ENCODE measurements around the gene ADAM12. TPM values are rescaled to one million over a fixed set of nuclear protein-coding genes. Genes with fewer than 3 reads are reported as not detected.

The ADAM12 gene
- total RNA-seq, 4 donors from 2014 or later = 0.78 to 10.5 (median 1.2) TPM

DNA sequence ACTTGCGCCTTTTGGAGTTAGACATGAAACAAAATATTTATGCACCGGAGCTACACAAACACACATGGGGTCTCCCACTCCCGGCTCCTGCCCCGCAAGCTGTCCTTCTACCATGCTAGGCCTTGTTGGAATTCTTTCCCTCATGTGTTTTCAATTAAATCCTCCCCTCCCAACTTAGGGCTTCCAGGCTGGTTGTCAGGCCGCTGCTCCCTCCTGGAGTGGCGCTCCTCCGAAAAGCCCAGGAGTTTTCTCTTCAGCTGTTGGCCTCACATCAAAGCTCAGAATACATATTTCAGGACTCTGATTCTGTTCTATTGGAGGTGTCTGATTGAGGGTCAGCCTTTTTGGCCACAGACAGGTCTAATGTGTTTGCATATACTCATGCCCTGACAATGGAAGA, 378.6 kb downstream of the ADAM12 start:
- H3K4me3 ChIP-seq = no peak overlapping the region
- DNase-seq (ENCODE audit: low spot score in 2 of 2) = no peak
- no peaks in the 10 kb centered on the region for H3K4me1 ChIP-seq
- H3K9me3 ChIP-seq = peaks cover 0 to 3% (median 0%) of the 10 kb centered on the region in 4 donors
- H3K27ac ChIP-seq = no peak overlapping the region
- TF ChIP-seq, protein P1, sequence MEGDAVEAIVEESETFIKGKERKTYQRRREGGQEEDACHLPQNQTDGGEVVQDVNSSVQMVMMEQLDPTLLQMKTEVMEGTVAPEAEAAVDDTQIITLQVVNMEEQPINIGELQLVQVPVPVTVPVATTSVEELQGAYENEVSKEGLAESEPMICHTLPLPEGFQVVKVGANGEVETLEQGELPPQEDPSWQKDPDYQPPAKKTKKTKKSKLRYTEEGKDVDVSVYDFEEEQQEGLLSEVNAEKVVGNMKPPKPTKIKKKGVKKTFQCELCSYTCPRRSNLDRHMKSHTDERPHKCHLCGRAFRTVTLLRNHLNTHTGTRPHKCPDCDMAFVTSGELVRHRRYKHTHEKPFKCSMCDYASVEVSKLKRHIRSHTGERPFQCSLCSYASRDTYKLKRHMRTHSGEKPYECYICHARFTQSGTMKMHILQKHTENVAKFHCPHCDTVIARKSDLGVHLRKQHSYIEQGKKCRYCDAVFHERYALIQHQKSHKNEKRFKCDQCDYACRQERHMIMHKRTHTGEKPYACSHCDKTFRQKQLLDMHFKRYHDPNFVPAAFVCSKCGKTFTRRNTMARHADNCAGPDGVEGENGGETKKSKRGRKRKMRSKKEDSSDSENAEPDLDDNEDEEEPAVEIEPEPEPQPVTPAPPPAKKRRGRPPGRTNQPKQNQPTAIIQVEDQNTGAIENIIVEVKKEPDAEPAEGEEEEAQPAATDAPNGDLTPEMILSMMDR (IDR thresholded peaks at IDR 0.05) = no peak
- TF ChIP-seq POLR2A (IDR thresholded peaks at IDR 0.05) (no peak), EP300 (IDR thresholded peaks at IDR 0.05) (no peak)
- no peaks in the 10 kb centered on the region for H3K27me3 ChIP-seq
- 77 to 88% methylated on average over 7 of the region's 7 CpGs for WGBS, 2 donors
- H3K36me3 ChIP-seq = no peaks in the 10 kb centered on the region

DNA sequence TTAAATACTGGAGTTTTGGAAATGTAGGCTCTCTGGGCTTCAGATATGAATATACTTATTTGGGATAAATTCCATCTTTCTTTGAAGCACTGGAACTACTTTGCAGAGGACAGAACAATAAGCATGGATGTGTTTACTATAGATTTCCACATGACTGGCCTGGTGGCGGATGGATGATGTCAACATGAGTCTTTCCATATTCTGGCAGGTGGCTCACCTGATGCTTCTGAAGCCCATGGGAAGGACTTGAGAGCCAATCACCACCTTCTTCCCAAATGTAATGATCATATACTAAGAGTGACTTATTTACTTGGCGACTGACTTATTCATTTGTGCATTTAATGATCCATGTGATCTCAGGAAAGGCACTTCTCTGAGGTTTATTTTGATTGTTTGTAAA, 381.4 kb downstream of the ADAM12 start:
- Histone ChIP-seq H3K4me3 (no peak overlapping the region), H3K27me3 (no peaks in the 10 kb centered on the region), H3K27ac (no peak overlapping the region), H3K9me3 (peaks cover 0 to 3% (median 0%) of the 10 kb centered on the region in 4 donors), H3K36me3 (no peaks in the 10 kb centered on the region), H3K4me1 (no peaks in the 10 kb centered on the region)
- DNase-seq (ENCODE audit: low spot score in 2 of 2) = no peak
- 91 to 93% methylated on average over 2 of the region's 2 CpGs for WGBS, 2 donors
- TF ChIP-seq POLR2A (IDR thresholded peaks at IDR 0.05) = no peak
- TF ChIP-seq, protein P1 (IDR thresholded peaks at IDR 0.05) = no peak
- TF ChIP-seq EP300 (IDR thresholded peaks at IDR 0.05) = no peak

DNA sequence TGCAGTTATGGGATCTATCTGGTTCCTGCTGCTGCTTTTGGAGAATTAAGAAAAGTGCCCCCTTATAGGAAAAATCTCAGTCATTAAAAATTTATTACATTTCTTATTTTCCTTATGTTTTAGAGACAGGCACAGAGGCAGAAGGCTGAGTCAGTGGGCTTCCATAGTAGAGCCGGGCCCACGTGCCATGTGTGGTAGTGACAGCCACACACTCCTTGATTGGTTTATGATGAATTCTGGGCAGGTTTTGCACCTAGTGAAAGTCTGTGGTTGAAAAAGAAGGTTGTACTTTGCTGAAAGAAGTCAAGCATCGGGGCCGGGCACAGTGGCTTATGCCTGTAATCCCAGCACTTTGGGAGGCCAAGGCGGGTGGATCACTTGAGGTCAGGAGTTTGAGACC, 382.0 kb downstream of the ADAM12 start:
- Histone ChIP-seq H3K36me3 (no peaks in the 10 kb centered on the region), H3K27me3 (no peaks in the 10 kb centered on the region), H3K9me3 (peaks cover 0 to 3% (median 0%) of the 10 kb centered on the region in 4 donors), H3K4me1 (no peaks in the 10 kb centered on the region), H3K27ac (no peak overlapping the region), H3K4me3 (no peak overlapping the region)
- no peak for DNase-seq (ENCODE audit: low spot score in 2 of 2)
- TF ChIP-seq EP300 (IDR thresholded peaks at IDR 0.05) (no peak), POLR2A (IDR thresholded peaks at IDR 0.05) (no peak)
- TF ChIP-seq, protein P1 (IDR thresholded peaks at IDR 0.05) = no peak
- WGBS, 2 donors = 90 to 96% methylated on average over 5 of the region's 5 CpGs

DNA sequence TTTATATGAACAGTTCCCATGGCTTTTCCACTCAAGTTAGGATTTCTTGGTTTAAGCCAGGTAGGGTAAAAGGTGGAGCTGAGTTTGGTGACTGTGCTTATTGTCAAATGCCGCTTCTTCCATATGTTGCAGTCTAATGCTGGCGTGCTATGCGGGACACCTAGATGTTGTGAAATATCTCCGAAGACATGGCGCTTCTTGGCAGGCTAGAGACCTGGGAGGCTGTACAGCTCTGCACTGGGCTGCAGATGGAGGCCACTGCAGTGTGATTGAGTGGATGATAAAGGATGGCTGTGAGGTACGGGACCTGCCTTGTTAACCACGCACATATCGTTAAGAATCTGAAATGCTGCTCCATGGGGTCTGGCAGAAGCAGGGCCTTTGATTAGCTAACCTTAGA, 383.5 kb downstream of the ADAM12 start:
- no peaks in the 10 kb centered on the region for H3K36me3 ChIP-seq
- H3K4me1 ChIP-seq = no peaks in the 10 kb centered on the region
- no peak overlapping the region for H3K4me3 ChIP-seq
- H3K9me3 ChIP-seq = no peaks in the 10 kb centered on the region
- H3K27ac ChIP-seq = no peak overlapping the region
- DNase-seq (ENCODE audit: low spot score in 2 of 2) = no peak
- H3K27me3 ChIP-seq = no peaks in the 10 kb centered on the region
- TF ChIP-seq POLR2A (IDR thresholded peaks at IDR 0.05) = no peak
- TF ChIP-seq, protein P1 (IDR thresholded peaks at IDR 0.05) = no peak
- no peak for TF ChIP-seq EP300 (IDR thresholded peaks at IDR 0.05)
- WGBS, 2 donors = 86 to 87% methylated on average over 8 of the region's 8 CpGs

DNA sequence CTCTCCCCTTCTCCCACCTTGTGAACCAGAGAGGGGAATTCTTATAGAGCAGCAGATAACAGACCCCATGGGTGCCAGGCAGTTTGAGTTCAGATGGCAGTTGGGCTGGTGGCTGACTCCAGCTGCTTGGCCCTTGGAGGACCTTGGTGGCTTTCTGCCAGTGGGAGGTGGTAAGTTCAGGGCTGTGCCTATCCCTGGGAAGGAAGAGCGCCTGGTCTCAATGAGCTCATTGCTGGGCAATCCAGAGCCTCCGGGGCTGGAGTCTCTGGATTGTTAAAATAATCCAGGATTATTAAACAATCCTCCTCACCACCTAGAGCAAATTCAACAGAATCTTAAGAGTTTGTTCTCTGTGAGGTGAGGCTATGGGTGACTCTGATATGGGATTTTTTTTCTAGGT, 386.7 kb downstream of the ADAM12 start:
- Histone ChIP-seq H3K36me3 (no peaks in the 10 kb centered on the region), H3K4me3 (no peak overlapping the region), H3K27ac (no peak overlapping the region), H3K27me3 (no peaks in the 10 kb centered on the region), H3K9me3 (no peaks in the 10 kb centered on the region), H3K4me1 (no peaks in the 10 kb centered on the region)
- WGBS, 2 donors = 44 to 47% methylated on average over 2 of the region's 2 CpGs
- no peak for DNase-seq (ENCODE audit: low spot score in 2 of 2)
- TF ChIP-seq POLR2A (IDR thresholded peaks at IDR 0.05) = no peak
- TF ChIP-seq, protein P1 (IDR thresholded peaks at IDR 0.05) = no peak
- no peak for TF ChIP-seq EP300 (IDR thresholded peaks at IDR 0.05)
